COR-L47 (cell line): Measurements from ENCODE around the gene CA10.

Source experiments
- DNase-seq: peaks from one replicate; lab custom pipeline; 2025; lab: John Stamatoyannopoulos, UW

Gene CA10

DNA sequence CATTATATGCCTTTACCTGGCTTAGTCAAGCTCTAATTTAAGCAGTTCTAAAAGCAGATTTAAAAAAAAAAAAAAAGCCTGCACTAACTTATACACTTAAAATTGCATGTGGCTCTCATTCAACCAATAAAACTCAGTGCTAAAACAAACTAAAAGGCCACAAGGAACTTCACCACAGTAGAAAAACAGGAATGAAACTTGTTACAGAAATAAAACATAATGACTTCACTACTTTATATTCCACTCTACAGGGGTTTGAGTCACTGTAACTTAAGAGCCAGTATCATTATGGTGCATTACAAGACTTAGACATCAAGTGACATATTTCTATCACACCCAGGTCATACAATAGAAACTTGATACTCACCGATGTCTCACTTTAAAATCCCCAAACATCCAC lies 11.1 kb downstream of the CA10 start:
- no peak for DNase-seq

DNA sequence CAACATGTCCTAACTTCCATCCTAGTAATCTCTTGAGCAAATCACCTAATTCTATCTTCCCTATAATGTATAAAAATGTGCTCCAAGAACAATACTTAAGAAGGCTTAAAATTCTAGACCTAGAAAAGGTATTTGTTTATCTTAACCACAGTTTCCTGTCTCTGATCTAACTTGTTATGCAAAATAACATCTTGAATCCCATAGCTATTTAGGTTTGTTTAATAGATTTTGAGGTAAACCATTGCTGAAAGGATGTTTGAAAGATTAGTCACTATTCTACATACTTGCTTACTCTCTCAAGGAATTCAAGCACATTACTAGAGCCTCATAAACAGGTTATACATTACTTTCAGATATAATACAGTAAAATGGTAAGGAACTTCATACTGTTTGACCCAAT lies 13.0 kb downstream of the CA10 start:
- no peak for DNase-seq

DNA sequence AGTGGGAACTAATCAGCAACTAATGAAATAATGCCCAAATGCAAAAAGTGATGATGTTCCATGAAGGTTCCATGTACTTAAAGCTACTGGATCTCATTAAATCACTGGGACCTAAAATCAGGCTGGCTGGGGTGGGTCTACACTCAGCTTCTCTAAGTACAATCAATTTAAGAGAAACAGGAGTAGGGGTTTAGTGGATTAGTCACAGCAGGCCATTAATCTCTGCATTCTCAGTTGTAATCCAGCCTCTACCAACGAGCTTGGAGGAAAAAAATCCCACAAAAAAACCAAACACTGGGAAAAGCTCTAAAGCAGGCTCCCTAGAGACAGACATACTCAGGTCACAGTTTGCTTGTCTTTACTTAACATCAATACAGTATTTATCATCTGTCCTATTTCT lies 15.0 kb downstream of the CA10 start:
- DNase-seq, result no peak

DNA sequence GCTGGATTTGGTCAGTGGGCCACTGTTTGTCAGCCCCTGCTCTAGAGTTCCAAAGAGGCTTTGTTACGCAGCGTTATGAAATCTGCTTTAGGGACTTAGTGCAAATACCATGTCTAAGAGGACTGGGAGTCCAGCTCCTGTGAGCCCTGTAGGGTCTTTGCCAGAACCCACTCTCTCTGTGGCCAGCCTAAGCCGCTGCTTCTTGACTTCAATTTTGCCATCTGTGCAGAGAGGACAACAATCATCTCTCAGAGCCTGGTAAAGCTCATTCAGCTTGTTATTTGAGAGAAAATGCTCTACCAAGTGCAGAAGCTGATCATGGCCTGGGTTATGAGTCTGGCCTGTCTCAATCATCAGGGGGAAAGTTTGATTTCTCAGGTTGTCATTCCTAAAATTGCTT lies 17.9 kb downstream of the CA10 start:
- no peak for DNase-seq

DNA sequence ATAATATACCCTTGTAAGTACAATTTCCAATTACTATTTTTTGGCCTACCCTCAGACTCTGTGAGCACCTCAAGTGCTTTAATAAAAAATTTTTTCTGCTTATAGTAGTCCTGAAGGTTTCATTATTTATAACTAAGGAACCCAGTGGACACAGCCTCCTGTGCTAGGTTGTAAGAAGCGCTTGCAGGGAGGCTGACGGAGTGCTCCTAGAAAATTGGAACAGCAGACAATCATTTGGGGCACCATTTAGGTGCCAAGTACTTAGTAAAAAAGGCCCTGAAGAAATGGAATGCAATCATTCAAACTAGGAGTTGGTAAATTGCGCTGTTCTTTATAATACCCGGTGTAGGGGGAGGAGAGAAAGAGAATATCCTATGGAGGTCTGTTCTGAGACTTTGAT lies 19.8 kb downstream of the CA10 start:
- no peak for DNase-seq

DNA sequence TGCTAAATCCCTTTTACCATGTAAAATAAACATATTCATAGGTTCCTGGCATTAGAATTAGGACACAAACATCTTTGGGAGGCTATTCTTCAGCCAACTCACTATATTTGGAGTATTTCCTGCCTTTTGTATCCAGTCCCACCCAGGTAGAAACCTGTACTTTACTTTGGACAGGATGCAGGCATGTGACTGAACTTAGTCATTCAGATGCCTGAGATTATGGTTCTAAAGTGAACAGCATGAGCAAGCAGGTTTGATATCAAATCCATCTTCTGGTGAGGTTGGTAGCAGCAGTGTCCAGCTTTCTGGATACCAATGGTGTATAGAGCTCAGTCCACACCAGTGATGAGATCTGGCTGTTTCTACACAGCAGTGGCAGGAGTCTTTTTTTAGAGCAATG lies 20.2 kb downstream of the CA10 start:
- no peak for DNase-seq

DNA sequence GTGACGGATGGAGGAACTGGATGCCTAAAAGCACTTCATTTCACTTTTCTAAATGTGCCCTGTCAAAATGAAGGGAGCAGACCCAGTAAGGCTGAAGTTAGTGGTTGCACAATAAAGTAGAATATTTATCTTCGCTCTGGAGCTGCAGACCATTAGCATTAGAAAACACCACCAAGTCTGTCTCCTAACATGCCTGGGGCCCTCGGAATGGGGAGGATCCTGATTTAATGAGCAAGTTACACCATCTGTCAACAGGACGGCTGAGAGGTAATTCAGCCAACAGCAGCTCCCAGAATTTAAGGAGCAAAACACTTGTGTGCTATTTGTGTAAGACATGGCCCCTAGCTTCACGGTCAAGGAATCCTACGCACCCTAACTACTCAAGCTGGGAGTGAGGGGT lies 22.3 kb downstream of the CA10 start:
- DNase-seq, result no peak

DNA sequence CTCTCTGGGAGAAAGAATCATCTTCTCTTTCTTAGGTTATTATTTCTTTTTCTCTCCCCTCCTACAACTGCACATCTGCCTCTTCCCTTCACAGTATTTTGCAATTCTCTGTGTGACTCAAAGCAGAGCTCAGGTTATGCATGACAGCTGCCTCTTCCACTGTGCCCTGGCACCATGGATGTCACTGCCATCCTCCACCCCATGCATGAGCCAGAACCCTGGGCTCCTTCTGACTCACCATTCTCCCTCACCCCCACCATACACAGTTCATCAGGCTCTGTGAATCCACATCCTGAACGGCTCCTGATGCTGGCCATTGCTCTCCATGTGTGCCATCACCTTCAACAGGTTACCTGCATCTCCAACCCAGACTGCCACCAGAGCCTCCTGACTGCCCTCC lies 23.9 kb downstream of the CA10 start:
- no peak for DNase-seq

DNA sequence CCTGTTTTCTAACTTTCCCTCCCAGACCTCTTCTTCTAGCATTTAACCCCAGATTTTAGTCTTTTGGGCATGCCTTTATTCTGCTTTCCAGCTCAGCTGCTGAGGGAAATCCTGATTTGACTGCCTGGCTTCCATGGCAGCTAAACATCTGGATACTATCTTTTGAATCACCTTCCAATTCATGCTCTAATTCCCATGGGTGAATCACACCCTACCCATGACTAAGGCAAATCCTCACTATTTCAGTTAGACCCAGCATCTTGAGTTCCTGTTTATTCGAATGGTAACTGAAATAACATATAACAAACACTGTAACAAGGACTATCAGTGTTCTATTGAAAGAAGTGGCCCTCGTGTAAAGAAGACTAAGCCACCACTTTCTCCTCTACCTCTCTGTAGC lies 29.8 kb downstream of the CA10 start:
- DNase-seq, result no peak

DNA sequence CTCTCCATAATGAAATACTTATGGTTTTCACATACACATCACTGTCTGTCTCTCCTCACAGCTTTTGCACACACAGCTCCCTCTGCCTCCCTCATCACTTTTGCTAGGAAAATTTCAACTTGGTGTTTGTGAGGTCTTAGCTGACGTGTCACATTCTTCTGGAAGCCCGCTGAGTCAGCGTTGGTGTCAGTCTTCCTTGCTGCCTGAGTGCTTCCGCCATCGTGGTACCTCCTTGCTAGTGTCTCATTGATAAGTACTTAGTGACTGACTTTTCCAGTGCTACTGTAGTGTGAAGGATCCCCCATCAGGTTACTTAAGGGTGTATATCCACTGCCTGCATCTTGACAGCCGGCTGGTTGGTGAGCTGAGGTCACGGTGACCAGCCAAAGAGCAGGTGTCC lies 33.5 kb downstream of the CA10 start:
- no peak for DNase-seq

DNA sequence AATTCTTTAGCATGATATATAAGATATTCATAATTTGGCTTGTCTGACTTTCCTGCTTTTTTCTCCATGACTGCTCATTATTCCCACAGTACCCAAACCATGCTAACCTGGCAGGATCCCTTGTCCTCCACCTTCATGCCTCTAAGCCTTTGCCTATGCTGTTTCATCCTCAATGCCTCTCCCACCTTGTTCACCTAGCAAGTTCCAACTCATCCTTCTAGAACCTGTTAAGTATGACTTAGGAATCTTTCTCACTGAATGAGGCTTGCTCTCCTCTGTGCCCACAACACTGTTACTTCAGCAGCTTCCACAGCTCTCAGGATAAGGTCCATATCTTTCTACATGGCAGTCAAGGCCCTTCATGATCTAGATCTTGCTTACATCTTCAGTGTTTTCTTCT lies 34.0 kb downstream of the CA10 start:
- no peak for DNase-seq

DNA sequence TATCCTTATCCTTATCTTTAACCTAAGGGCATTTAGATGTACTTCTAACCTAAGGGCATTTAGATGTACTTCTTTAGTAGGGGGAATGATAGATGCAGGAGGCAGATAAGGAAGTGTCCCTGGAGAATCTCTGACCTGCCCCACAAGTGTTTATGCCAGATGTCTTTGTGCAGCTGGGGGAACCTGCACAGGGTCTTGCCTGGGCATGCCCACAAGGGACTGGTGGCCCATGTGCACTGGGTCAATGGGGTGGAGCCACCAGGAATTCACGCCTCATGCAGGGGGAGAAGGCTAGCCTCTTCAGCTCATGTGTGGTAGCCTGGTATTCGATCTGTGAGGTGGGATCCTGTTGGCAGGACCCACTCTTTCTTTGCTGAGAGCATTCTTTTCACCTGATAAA lies 38.0 kb downstream of the CA10 start:
- no peak for DNase-seq

DNA sequence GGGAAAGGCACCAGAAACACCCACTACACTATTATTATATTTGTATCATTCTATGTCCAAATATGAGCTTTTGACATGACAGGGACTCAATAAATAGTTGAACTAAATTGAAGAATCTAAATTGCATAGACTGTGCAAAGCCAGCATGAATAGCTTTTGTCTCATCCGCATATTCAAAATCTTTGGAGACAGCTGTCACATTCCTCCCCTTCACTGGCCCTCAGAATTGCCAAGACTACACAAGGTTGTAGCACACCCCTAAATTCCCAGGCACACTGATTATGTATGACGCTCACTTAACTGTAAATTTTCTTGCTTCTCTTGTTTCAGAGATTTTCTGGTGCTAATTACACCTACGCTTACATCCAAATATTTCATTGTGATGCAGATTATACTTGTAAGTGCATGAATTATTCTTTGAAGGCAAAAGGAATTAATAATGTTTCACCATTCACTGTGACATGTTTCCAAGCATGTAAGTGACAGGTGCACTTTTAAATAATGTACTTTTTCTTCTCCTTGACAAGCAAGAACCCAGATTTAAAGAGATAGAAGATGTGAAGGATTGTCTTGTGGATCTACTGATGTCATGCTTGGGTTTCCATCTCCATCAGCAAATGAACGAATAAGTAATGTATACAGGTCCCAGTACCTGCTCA lies 47.5 kb downstream of the CA10 start:
- no peak for DNase-seq

DNA sequence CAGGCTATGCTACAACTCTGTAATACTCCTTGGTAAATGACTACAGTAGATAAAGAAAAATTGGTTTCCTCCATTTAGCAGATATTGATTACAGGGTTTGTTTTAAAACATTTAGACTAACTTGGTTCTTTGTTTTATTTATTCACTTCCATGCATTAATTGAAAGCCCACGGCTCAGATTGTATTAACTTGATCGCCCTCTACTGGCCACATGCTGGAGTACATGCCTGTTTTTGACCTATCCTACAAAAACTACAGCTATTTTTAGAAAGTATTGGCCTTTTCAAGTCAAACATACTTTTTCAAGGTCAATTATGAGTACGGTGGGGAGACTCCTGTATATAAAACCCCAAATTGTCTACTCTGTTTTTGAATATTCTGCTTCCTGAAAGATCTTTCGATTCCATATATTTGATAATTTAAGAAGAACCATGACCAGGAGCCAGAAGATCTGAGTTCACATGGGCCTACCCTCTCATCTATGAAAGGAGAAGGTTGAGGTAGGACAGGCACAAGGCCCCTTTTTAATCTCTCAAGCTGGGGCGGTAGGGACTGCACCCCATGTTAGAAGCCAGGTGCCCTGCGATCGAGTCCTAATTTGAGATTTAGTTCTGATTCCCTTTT lies 51.8 kb downstream of the CA10 start:
- DNase-seq, result peak; percentile 29

DNA sequence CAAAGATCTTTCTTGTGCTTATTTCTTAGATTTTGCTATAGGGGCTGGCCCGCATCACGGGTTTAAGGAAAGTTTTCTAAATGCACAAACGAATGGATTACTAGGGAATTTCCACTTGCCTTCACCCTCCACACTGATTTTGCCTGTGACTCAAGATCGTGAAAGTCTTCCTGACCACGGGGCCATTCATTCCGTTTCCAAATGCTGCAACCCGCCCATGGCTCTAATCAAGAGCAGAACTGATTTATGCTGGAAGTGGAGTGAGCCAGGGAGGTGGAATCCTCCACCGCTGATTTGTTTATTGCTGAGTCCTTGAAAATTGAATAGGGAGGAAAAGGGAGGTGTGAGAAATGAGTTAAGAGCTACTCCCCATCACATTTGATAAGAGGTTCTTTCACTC lies 52.4 kb downstream of the CA10 start:
- DNase-seq, result no peak

DNA sequence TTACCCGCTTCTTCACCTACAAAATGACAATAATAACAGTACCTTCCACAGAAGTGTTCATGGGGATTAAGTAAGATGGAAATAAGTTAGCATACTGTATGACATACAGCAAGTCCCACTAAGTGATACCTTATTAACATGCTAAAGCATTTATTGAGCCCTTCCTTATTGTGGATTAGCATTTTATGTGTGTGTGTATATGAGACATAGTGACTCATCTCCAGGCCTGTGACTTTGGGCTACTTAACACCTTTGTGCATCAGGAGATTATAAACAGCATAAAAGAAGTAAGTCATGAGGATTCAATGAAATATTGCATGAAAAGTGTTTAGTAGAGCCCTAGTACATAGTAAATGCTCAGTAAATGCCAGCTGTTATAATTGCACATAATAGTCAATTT lies 52.9 kb downstream of the CA10 start:
- no peak for DNase-seq

DNA sequence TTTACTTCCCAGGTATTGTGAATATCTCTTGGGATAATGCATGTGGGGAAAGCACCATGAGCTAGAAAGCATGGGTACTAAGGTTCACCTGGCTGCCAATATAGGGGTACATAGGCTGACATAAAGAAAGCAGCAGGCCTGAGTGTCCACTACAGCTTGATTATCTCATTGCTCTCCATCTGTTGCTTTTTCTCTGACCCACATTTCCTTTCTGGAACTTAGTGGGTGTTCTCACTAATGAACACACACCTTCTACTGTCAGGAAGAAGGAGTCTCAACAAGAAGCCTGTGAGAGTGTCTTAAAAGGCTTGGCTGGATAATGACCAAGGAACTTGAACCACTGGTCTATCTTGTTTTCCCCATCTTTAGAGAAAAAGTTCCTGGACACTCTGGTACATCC lies 62.5 kb downstream of the CA10 start:
- DNase-seq, result no peak

DNA sequence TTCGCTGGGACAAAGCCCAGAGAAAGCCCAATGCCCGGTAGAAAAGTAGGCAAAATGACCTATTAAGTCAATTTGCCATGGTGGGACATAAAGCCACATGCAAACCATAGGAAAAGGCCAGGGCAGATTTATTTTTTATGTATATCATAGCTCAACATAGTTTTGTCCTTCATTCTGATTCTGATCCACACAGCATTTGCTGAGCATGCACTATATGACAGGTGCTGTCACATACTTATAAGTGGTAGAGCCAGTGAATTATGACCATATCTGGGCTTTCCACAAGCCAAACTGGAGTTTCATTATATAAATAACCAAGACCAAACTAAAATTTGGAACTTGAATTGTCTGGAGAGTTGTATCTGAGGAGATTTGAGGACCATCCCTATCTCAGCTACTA lies 74.3 kb downstream of the CA10 start:
- no peak for DNase-seq

DNA sequence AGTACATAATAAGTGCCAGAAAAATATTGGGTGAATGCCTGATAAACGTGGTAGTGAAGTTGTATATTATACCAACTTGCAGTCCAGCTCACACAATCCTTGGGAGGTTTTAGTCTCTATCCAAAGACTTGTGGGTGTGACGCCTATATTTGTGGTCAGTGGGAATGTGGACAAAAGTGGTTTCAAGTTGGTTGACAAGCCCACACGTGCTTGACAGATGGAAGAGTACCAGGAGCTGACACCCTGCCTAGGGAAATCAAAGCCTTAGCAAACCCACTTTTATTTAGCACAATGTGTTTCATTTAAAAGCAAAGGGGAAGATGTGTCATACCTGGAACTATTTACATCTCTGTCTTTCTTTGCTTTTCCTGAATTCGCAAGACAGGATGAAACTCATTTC lies 79.0 kb downstream of the CA10 start:
- no peak for DNase-seq

DNA sequence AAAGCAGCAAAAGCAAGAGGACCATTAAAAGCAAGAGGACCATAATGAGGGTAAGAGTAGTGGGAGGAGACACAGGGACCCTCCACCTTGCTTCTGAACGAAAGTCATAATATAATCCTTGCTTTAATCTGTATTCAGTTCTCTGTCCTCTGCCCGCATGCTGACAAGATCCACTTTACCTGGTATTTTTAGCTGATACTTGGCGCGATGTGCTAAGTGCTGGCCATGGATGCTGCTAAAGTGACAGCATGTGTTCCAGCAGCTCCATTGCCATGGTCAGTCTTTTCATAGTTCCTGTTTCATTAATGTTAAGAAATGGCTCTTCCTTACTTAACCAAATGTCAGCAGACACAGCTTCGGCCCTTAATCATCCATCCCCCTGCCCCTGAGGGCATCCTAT lies 86.8 kb downstream of the CA10 start:
- DNase-seq, result no peak

DNA sequence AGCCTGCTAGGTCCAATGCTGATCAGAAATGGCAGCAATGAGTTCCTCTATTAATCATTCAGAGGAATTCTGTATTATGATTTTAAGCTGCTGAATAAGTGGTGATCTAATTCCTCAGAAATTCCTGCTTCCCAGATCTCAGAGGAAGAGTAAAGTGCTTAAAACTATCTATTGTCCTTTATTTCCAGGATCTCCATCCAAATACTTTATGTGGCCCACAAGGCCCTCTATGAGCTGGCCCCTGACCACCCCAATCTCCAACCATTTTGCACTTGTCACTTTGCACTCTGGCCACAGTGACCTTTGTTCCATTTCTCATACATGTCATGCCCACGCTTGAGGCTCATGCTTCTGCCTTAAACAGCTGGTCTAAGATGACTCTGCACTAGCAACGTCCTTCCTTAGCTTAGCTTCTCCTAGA lies 93.7 kb downstream of the CA10 start:
- no peak for DNase-seq

DNA sequence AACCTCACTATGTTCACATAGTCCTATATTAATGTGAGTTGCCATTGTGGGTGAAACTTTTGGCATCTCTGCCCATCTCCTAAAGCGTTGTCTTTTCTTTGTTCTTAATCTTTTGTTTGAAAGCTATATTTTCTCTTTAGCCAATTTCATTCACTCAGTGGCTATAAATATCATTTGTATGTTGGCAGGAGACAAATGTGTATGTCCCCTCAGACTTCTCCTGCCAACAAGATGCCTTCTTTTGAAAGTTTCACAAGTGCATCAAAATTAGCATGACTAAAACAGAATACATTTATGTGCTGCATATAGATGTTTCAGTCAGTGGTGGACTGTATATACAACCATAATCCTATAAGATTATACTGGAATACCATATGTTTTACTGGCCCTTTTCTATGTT lies 109.0 kb downstream of the CA10 start:
- DNase-seq, result no peak

DNA sequence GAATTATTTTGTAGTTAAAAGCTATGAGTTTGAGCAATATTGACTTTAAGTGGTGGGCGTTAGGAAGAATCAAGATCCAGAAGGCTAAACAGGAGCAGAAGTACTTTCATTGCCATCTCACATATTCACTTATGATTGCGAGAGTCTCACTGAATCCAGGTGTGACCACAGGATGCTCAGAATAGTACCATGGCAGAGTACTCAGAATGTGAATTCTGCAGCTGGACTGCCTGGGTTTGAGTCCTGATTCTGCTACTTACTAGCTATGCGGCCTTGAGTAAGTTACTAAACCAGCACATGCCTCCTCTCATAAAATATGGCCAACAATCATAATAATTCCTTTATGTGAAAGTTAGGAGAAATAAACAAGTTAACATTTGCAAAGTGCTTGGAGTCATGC lies 109.5 kb downstream of the CA10 start:
- no peak for DNase-seq

DNA sequence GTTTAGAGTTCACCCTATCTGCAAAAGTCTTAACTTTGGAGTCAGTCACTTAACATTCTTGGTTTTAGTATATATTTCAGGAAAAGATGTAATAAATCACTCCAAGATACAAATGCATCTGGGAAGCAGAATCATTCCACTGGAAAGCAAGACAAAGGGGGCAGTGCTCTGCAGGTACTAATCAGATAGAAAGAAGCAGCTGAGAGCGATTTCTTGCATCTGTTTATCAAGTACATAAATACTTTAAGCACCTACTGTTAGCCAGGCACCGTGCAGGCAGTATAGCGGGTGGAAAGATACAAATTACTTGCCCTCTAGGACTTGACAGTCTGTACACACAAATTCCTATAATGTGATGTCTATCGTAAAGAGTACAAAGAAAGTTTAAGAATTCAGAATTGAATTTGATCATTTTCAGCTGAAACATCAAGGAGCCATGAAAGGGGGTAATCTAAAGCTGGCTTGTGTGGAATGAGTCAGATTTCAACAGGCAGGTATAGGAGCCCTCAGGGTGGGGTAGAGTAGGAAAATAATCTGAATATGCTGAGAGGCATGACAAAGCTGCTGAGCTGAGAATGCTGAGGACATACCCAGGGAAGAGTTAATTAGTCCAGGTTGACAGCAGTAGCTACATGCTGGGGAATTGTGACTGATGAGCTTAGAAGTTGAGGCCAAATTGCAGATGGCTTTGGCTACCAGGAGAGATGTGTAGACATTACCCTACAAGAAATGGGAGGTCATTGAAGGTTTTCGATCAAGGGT lies 110.2 kb downstream of the CA10 start:
- no peak for DNase-seq
